ENCODE results near the gene ZNF569. TPM values are rescaled to one million over a fixed set of nuclear protein-coding genes. Genes with fewer than 3 reads are reported as not detected.

The ZNF569 gene
- total and polyA plus RNA-seq, 10 of the 15 experiments (the other 5 are each of a cell fraction or from before 2014, with no cell fraction given), result 0.82 to 4.3 (median 2.3) TPM

GRCh38 chr19:37412700-37413099 lies 54.5 kb downstream of the ZNF569 start:
- intact Hi-C loops (cut with micrococcal nuclease; ENCODE audit: unreplicated experiment) (no loop called here), in situ Hi-C loops (cut with MboI) (no loop called here)
- Histone ChIP-seq H3K27me3 (replicated peaks in 1 of 2; ENCODE audit: control insufficient read depth in 2 of 2, insufficient read depth in 2 of 2, low read length in 1 of 2) (no peaks in the 10 kb centered on the region), H2AFZ (ENCODE audit: control insufficient read depth, low read depth, low read length) (no peak overlapping the region), H3K4me3 (no peak overlapping the region), H3K79me2 (ENCODE audit: control insufficient read depth, insufficient read depth, low read length) (no peaks in the 10 kb centered on the region), H3K27ac (ENCODE audit: control insufficient read depth, insufficient read depth) (no peak overlapping the region), H3K9me3 (replicated peaks; ENCODE audit: control insufficient read depth, insufficient read depth, low read length) (peaks cover 20% of the 10 kb centered on the region), H3K4me2 (ENCODE audit: control insufficient read depth, insufficient read depth) (no peak overlapping the region), H3K36me3 (ENCODE audit: control insufficient read depth in 2 of 2, insufficient read depth in 2 of 2, low read length in 1 of 2) (no peaks in the 10 kb centered on the region), H3K9ac (ENCODE audit: control insufficient read depth, insufficient read depth, low read length) (no peak overlapping the region), H3K4me1 (ENCODE audit: control insufficient read depth, insufficient read depth, low read length) (no peaks in the 10 kb centered on the region), H4K20me1 (ENCODE audit: control insufficient read depth, insufficient read depth) (no peaks in the 10 kb centered on the region)
- WGBS (ENCODE audit: insufficient coverage, insufficient replicate concordance, low lambda C conversion rate, missing lambda C conversion rate), result 98% methylated on average over 2 of the region's 2 CpGs
- ATAC-seq, result no peak
- no peak for FAIRE-seq
- ChIA-PET POLR2A (no interaction called here), RAD21 (ENCODE audit: unreplicated experiment) (no interaction called here), SMC1A (ENCODE audit: uncharacterized antibody, unreplicated experiment) (no interaction called here), CTCF (no interaction called here)
- DNase-seq (ENCODE audit: low read depth, low spot score), result no peak
- no TSS peak for BruUV-seq (replicated peaks)
- no peak for TF ChIP-seq CBX3 (IDR thresholded peaks at IDR 0.05; ENCODE audit: borderline replicate concordance, low read depth)
- TF ChIP-seq STAT1 (conservative IDR thresholded peaks at IDR 0.05), result no peak
- TF ChIP-seq NFYB (IDR thresholded peaks at IDR 0.05; ENCODE audit: insufficient read depth, low read depth, low read length), result no peak
- no peak for TF ChIP-seq E2F4 (IDR thresholded peaks at IDR 0.05; ENCODE audit: low read depth, low read length)
- no peak for TF ChIP-seq ZBTB11 (CRISPR knock-in tag; IDR thresholded peaks at IDR 0.05)
- TF ChIP-seq NKRF (conservative IDR thresholded peaks at IDR 0.05), result no peak
- no peak for TF ChIP-seq CBFB (IDR thresholded peaks at IDR 0.05; ENCODE audit: low read depth)
- no peak for TF ChIP-seq MXI1 (IDR thresholded peaks at IDR 0.05; ENCODE audit: low read depth, low read length)
- TF ChIP-seq ZBED1 (IDR thresholded peaks at IDR 0.05; ENCODE audit: borderline replicate concordance), result no peak
- no peak for TF ChIP-seq ETV6 (conservative IDR thresholded peaks at IDR 0.05 in 1 of 2, IDR thresholded peaks at IDR 0.05 in 1 of 2; ENCODE audit: borderline replicate concordance in 1 of 2, low read depth in 1 of 2)
- TF ChIP-seq PKNOX1 (IDR thresholded peaks at IDR 0.05), result no peak
- no peak for TF ChIP-seq FOXK2 (IDR thresholded peaks at IDR 0.05)
- no peak for TF ChIP-seq PML (IDR thresholded peaks at IDR 0.05; ENCODE audit: low read length)
